H9 (cell line): ENCODE results near the gene RALY. TPM values are rescaled to one million over a fixed set of nuclear protein-coding genes. Genes with fewer than 3 reads are reported as not detected.

Source experiments
- DNase-seq: peaks from one replicate; pipeline ENCODE4 v3.0.0-alpha.2; 2017
- H2AFZ ChIP-seq: one replicate; pipeline ENCODE4 v1.6.1; 2013; ENCODE audit warnings: mild to moderate bottlenecking, low read length, control low read depth, moderate library complexity
- H2AK5ac ChIP-seq: 2 replicates; pipeline ENCODE4 v1.6.1; 2013; ENCODE audit warnings: low read length, control low read depth, mixed read lengths; ENCODE audit not compliant: insufficient read length
- H2BK120ac ChIP-seq: one replicate; pipeline ENCODE4 v1.6.1; 2013; ENCODE audit warnings: low read depth, mild to moderate bottlenecking, low read length, control low read depth, inconsistent platforms; ENCODE audit not compliant: poor library complexity, severe bottlenecking
- H2BK12ac ChIP-seq: 2 replicates; pipeline ENCODE4 v1.6.1; 2013; ENCODE audit warnings: low read length, control low read depth, mixed read lengths, low read depth; ENCODE audit not compliant: insufficient read length
- H2BK15ac ChIP-seq: 2 replicates; pipeline ENCODE4 v1.6.1; 2013; ENCODE audit warnings: low read depth, low read length, control low read depth
- H2BK20ac ChIP-seq: one replicate; pipeline ENCODE4 v1.6.1; 2013; ENCODE audit warnings: low read depth, mild to moderate bottlenecking, low read length, control low read depth, inconsistent platforms; ENCODE audit not compliant: poor library complexity, severe bottlenecking
- H2BK5ac ChIP-seq: 2 replicates; pipeline ENCODE4 v1.6.1; 2013; ENCODE audit warnings: low read length, control low read depth, mixed read lengths; ENCODE audit not compliant: insufficient read length
- H3K14ac ChIP-seq: 2 replicates; pipeline ENCODE4 v1.6.1; 2013; ENCODE audit warnings: low read length, control low read depth; ENCODE audit not compliant: insufficient read depth
- H3K18ac ChIP-seq: 2 replicates; pipeline ENCODE4 v1.6.1; 2013; ENCODE audit warnings: low read depth, mild to moderate bottlenecking, mixed read lengths, low read length, control low read depth; ENCODE audit not compliant: insufficient read length
- H3K23ac ChIP-seq: 2 replicates; pipeline ENCODE4 v1.6.1; 2013; ENCODE audit warnings: low read length, control low read depth, mixed read lengths, low read depth; ENCODE audit not compliant: insufficient read length
- H3K23me2 ChIP-seq: 2 replicates; pipeline ENCODE4 v1.6.1; 2013; ENCODE audit warnings: low read depth, mild to moderate bottlenecking, mixed read lengths, low read length, control low read depth; ENCODE audit not compliant: insufficient read length, poor library complexity, severe bottlenecking
- H3K27ac ChIP-seq: 2 replicates; pipeline ENCODE4 v1.5.1; 2013; ENCODE audit warnings: low read length, control low read depth, mixed read lengths, low read depth; ENCODE audit not compliant: insufficient read length
- H3K27me3 ChIP-seq: 2 replicates; pipeline ENCODE4 v1.6.1; 2013; ENCODE audit warnings: low read length, control low read depth, inconsistent platforms; ENCODE audit not compliant: insufficient read depth
- H3K4ac ChIP-seq: 2 replicates; pipeline ENCODE4 v1.6.1; 2013; ENCODE audit warnings: low read depth, mild to moderate bottlenecking, control low read depth, inconsistent platforms, low read length, moderate library complexity
- H3K4me1 ChIP-seq: 2 replicates; pipeline ENCODE4 v1.6.1; 2013; ENCODE audit warnings: low read length, control low read depth, inconsistent platforms; ENCODE audit not compliant: insufficient read depth
- H3K4me2 ChIP-seq: 2 replicates; pipeline ENCODE4 v1.6.1; 2013; ENCODE audit warnings: low read length, control low read depth, mixed read lengths; ENCODE audit not compliant: insufficient read length, insufficient read depth
- H3K56ac ChIP-seq: 2 replicates; pipeline ENCODE4 v1.6.1; 2013; ENCODE audit warnings: low read depth, mild to moderate bottlenecking, mixed read lengths, low read length, control low read depth; ENCODE audit not compliant: insufficient read length
- H3K79me1 ChIP-seq: 2 replicates; pipeline ENCODE4 v1.6.1; 2013; ENCODE audit warnings: low read depth, mild to moderate bottlenecking, moderate library complexity, low read length, control low read depth, inconsistent platforms; ENCODE audit not compliant: insufficient read depth, poor library complexity, severe bottlenecking
- H3K79me2 ChIP-seq: 2 replicates; pipeline ENCODE4 v1.6.1; 2013; ENCODE audit warnings: low read length, control low read depth, inconsistent platforms; ENCODE audit not compliant: insufficient read depth
- H3K9ac ChIP-seq: 2 replicates; pipeline ENCODE4 v1.6.1; 2013; ENCODE audit warnings: low read length, control low read depth, mixed read lengths; ENCODE audit not compliant: insufficient read length; ENCODE audit errors: extremely low read depth
- H3K9me3 ChIP-seq: one replicate; pipeline ENCODE4 v1.6.1; 2013; ENCODE audit warnings: low read depth, low read length, inconsistent platforms; ENCODE audit not compliant: control insufficient read depth
- H3T11ph ChIP-seq: one replicate; pipeline ENCODE4 v1.6.1; 2013; ENCODE audit warnings: mild to moderate bottlenecking, low read length, control low read depth, inconsistent platforms
- H4K20me1 ChIP-seq: one replicate; pipeline ENCODE4 v1.6.1; 2013; ENCODE audit not compliant: control insufficient read depth, insufficient read length, insufficient read depth
- H4K5ac ChIP-seq: 2 replicates; pipeline ENCODE4 v1.6.1; 2013; ENCODE audit warnings: low read depth, mild to moderate bottlenecking, mixed read lengths, low read length, control low read depth; ENCODE audit not compliant: insufficient read length
- H4K8ac ChIP-seq: replicated peaks from 2 replicates; pipeline ENCODE4 v1.6.1; 2013; ENCODE audit warnings: low read length, control low read depth, mixed read lengths, low read depth; ENCODE audit not compliant: insufficient read length
- H4K91ac ChIP-seq: 2 replicates; pipeline ENCODE4 v1.6.1; 2013; ENCODE audit warnings: low read depth, mild to moderate bottlenecking, moderate library complexity, mixed read lengths, low read length, control low read depth; ENCODE audit not compliant: insufficient read length
- H3K27ac Mint-ChIP-seq, 3 experiments: 2 replicates in 2 of 3; 3 replicates in 1 of 3; pipeline ENCODE4 v1.8.0; 2020 to 2021; ENCODE audit warnings: mixed read lengths in 3 of 3, mild to moderate bottlenecking in 1 of 3, moderate library complexity in 1 of 3
- H3K27me3 Mint-ChIP-seq: 2 replicates; pipeline ENCODE4 v1.8.0; 2021; ENCODE audit warnings: low read depth, mild to moderate bottlenecking, moderate library complexity, mixed read lengths
- H3K36me3 Mint-ChIP-seq, 3 experiments: 2 replicates in 2 of 3; 3 replicates in 1 of 3; pipeline ENCODE4 v1.8.0; 2020 to 2021; ENCODE audit warnings: low read depth in 3 of 3, mixed read lengths in 3 of 3; ENCODE audit not compliant: insufficient read depth in 1 of 3
- H3K4me1 Mint-ChIP-seq, 2 experiments: 2 replicates each; pipeline ENCODE4 v1.8.0; 2020; ENCODE audit warnings: mixed read lengths in 2 of 2
- H3K4me3 Mint-ChIP-seq, 2 experiments: 2 replicates in 1 of 2; 3 replicates in 1 of 2; pipeline ENCODE4 v1.8.0; 2020 to 2021; ENCODE audit warnings: mild to moderate bottlenecking in 2 of 2, mixed read lengths in 2 of 2, moderate library complexity in 1 of 2
- H3K9me3 Mint-ChIP-seq, 2 experiments: 2 replicates in 1 of 2; 3 replicates in 1 of 2; pipeline ENCODE4 v1.8.0; 2020; ENCODE audit warnings: mild to moderate bottlenecking in 2 of 2, mixed read lengths in 2 of 2, moderate library complexity in 1 of 2
- WGBS: extraction: QIAGEN DNeasy Blood & Tissue Kit; methylation state at CpG from one replicate; pipeline ENCODE4 v1.1.7; 2013; ENCODE audit warnings: missing lambda C conversion rate, low lambda C conversion rate, mixed read lengths; ENCODE audit not compliant: insufficient read length; ENCODE audit errors: extremely low coverage; 5-methylcytosine and 5-hydroxymethylcytosine counted together
- total RNA-seq: library from RNA; stranded (reverse); gene quantifications from 2 replicates; pipeline ENCODE4 v1.2.1, GENCODE V29; 2021
- TF ChIP-seq, protein P1 (sequence below): fragments of 200-600 bp; sonication (generic); conservative IDR thresholded peaks from 3 replicates; pipeline ENCODE4 v1.8.0; 2021; ENCODE audit warnings: antibody characterized with exemption, mild to moderate bottlenecking

RALY gene
- total RNA-seq, 1 experiment from 2014 or later, result 199 TPM

DNA sequence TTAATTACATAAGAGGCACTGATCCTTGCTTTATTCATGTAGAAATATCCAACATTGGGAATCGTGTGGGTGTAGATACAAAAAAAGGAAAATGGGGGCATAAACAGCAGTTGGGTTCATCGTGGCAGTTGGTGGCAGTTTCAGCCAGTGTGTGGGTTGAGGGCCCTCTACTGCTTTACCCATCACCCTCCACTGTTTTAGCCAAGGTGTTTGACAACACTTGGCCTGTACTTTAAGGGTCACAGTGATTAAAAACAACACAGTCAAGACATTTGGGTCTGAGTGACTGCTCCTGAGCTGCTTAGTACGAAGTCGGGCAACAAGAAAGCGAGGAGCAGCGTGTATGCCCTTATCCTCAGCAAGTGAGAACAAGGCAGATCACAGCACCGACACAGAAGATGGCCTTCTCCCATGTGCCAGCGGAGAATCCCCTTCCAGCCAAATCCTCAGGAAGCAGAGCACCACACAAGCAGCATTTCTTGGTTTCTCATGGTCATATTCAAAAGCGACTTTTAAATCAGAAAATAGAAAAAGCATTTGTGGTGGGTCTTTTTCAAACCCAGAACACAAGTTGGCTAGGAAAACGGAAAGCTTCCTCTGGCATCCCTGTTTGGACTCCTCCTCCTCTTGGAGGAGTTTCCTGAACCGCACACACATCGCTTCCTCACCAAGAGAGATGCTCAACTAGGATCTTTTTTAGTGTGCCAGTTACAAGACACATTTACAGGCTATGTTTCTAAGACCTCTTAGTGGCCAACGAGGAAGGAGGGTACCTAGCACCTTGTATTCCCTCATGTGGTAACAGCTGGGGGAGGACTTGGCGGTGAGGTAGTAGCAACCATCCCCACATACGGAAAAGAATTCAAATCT, 94.8 kb downstream of the RALY start:
- Histone ChIP-seq H2BK20ac (no peak overlapping the region), H3K27me3 (no peaks in the 10 kb centered on the region), H4K8ac (no peak overlapping the region), H3K23me2 (no peaks in the 10 kb centered on the region), H3K23ac (no peak overlapping the region), H3K18ac (no peak overlapping the region), H2BK120ac (no peak overlapping the region), H2BK5ac (no peak overlapping the region), H3K56ac (no peak overlapping the region), H3K79me2 (no peaks in the 10 kb centered on the region), H2BK15ac (no peak overlapping the region), H3K9ac (no peak overlapping the region), H3K4ac (no peak overlapping the region), H2AK5ac (no peak overlapping the region), H3K14ac (no peak overlapping the region), H2BK12ac (no peak overlapping the region), H3K4me1 (no peaks in the 10 kb centered on the region), H2AFZ (no peak overlapping the region), H3T11ph (no peak overlapping the region), H3K9me3 (no peaks in the 10 kb centered on the region), H4K91ac (no peak overlapping the region), H4K5ac (no peak overlapping the region), H3K27ac (no peak overlapping the region), H3K79me1 (no peaks in the 10 kb centered on the region), H3K4me2 (no peak overlapping the region), H4K20me1 (no peaks in the 10 kb centered on the region)
- WGBS, result no CpG with 5 or more reads among the region's 15 CpGs
- no peaks in the 10 kb centered on the region for H3K4me1 Mint-ChIP-seq
- TF ChIP-seq, protein P1, sequence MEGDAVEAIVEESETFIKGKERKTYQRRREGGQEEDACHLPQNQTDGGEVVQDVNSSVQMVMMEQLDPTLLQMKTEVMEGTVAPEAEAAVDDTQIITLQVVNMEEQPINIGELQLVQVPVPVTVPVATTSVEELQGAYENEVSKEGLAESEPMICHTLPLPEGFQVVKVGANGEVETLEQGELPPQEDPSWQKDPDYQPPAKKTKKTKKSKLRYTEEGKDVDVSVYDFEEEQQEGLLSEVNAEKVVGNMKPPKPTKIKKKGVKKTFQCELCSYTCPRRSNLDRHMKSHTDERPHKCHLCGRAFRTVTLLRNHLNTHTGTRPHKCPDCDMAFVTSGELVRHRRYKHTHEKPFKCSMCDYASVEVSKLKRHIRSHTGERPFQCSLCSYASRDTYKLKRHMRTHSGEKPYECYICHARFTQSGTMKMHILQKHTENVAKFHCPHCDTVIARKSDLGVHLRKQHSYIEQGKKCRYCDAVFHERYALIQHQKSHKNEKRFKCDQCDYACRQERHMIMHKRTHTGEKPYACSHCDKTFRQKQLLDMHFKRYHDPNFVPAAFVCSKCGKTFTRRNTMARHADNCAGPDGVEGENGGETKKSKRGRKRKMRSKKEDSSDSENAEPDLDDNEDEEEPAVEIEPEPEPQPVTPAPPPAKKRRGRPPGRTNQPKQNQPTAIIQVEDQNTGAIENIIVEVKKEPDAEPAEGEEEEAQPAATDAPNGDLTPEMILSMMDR, result no peak
- H3K27ac Mint-ChIP-seq, result peak overlapping the region in 2 of 3 experiments; percentile 5 to 62; a peak in 3 of 7 replicates
- no peak overlapping the region for H3K4me3 Mint-ChIP-seq
- DNase-seq, result no peak
- H3K27me3 Mint-ChIP-seq, result no peaks in the 10 kb centered on the region
- no peaks in the 10 kb centered on the region for H3K9me3 Mint-ChIP-seq
- H3K36me3 Mint-ChIP-seq, result peaks cover 36 to 80% (median 53%) of the 10 kb centered on the region in 3 experiments
